Osteoblast (primary cell): ENCODE data around the gene OBP2B. TPM values are rescaled to one million over a fixed set of nuclear protein-coding genes. Genes with fewer than 3 reads are reported as not detected.
"Not testable (repeated sequence)": the region's sequence is repeated elsewhere in the genome, so short reads cannot be mapped to it uniquely, and the experiment has no call there.

ENCODE experiments used
- DNase-seq: peaks from one replicate; pipeline ENCODE4 v3.0.0; 2011; ENCODE audit warnings: low spot score, mixed read lengths; ENCODE audit not compliant: insufficient read length; ENCODE audit errors: missing footprints
- H2AFZ ChIP-seq: 2 replicates; pipeline ENCODE4 v1.6.0; 2011; ENCODE audit warnings: mild to moderate bottlenecking, low read length
- H3K27ac ChIP-seq: 2 replicates; pipeline ENCODE4 v1.5.1; 2011; ENCODE audit warnings: mild to moderate bottlenecking, low read depth, low read length, moderate library complexity
- H3K27me3 ChIP-seq: 2 replicates; pipeline ENCODE4 v1.6.0; 2012; ENCODE audit warnings: mild to moderate bottlenecking, control low read depth, inconsistent platforms, low read length, moderate library complexity; ENCODE audit not compliant: insufficient read depth
- H3K36me3 ChIP-seq: 2 replicates; pipeline ENCODE4 v1.5.1; 2011; ENCODE audit warnings: mild to moderate bottlenecking, low read length, control low read depth, moderate library complexity; ENCODE audit not compliant: insufficient read depth
- H3K4me1 ChIP-seq: 2 replicates; pipeline ENCODE4 v1.5.1; 2011; ENCODE audit warnings: mild to moderate bottlenecking, low read length, control low read depth, moderate library complexity; ENCODE audit not compliant: insufficient read depth
- H3K4me2 ChIP-seq: 2 replicates; pipeline ENCODE4 v1.6.0; 2011; ENCODE audit warnings: mild to moderate bottlenecking, low read length; ENCODE audit not compliant: insufficient read depth
- H3K4me3 ChIP-seq: fragments of 200-600 bp; sonication (generic); 3 replicates; pipeline ENCODE4 v1.5.1; 2012; ENCODE audit warnings: mild to moderate bottlenecking, low read length, inconsistent platforms; ENCODE audit not compliant: insufficient read depth
- H3K79me2 ChIP-seq: 2 replicates; pipeline ENCODE4 v1.6.0; 2012; ENCODE audit warnings: mild to moderate bottlenecking, low read length, control low read depth, inconsistent platforms; ENCODE audit not compliant: insufficient read depth
- H3K9me3 ChIP-seq: 2 replicates; pipeline ENCODE4 v1.5.1; 2011; ENCODE audit warnings: low read depth, low read length, control low read depth
- H4K20me1 ChIP-seq: 2 replicates; pipeline ENCODE4 v1.6.0; 2012; ENCODE audit warnings: mild to moderate bottlenecking, low read length, control low read depth; ENCODE audit not compliant: insufficient read depth
- total RNA-seq: library from RNA; depleted of rRNA; stranded (reverse); fragments of >200 nt; gene quantifications from 2 replicates; pipeline ENCODE4 v1.2.3, GENCODE V29; 2012
- TF ChIP-seq, protein P1 (sequence below): IDR thresholded peaks from 2 replicates; pipeline ENCODE4 v1.5.1; 2011; ENCODE audit warnings: mild to moderate bottlenecking, low read depth, low read length, moderate library complexity; ENCODE audit errors: extremely low read depth

The OBP2B gene
- total RNA-seq, 1 donor: not detected

- Histone ChIP-seq H3K27me3 (no peaks in the 10 kb centered on the region), H3K27ac (no peak overlapping the region), H2AFZ (no peak overlapping the region), H4K20me1 (no peaks in the 10 kb centered on the region), H3K9me3 (no peaks in the 10 kb centered on the region), H3K4me2 (no peak overlapping the region), H3K79me2 (no peaks in the 10 kb centered on the region), H3K4me3 (no peak overlapping the region), H3K4me1 (no peaks in the 10 kb centered on the region), H3K36me3 (no peaks in the 10 kb centered on the region)
- TF ChIP-seq, protein P1, sequence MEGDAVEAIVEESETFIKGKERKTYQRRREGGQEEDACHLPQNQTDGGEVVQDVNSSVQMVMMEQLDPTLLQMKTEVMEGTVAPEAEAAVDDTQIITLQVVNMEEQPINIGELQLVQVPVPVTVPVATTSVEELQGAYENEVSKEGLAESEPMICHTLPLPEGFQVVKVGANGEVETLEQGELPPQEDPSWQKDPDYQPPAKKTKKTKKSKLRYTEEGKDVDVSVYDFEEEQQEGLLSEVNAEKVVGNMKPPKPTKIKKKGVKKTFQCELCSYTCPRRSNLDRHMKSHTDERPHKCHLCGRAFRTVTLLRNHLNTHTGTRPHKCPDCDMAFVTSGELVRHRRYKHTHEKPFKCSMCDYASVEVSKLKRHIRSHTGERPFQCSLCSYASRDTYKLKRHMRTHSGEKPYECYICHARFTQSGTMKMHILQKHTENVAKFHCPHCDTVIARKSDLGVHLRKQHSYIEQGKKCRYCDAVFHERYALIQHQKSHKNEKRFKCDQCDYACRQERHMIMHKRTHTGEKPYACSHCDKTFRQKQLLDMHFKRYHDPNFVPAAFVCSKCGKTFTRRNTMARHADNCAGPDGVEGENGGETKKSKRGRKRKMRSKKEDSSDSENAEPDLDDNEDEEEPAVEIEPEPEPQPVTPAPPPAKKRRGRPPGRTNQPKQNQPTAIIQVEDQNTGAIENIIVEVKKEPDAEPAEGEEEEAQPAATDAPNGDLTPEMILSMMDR: no peak
- DNase-seq: peak; percentile 77
Observed at GRCh38 chr9:133226219-133227171, 17.4 kb upstream of the OBP2B start.

DNA sequence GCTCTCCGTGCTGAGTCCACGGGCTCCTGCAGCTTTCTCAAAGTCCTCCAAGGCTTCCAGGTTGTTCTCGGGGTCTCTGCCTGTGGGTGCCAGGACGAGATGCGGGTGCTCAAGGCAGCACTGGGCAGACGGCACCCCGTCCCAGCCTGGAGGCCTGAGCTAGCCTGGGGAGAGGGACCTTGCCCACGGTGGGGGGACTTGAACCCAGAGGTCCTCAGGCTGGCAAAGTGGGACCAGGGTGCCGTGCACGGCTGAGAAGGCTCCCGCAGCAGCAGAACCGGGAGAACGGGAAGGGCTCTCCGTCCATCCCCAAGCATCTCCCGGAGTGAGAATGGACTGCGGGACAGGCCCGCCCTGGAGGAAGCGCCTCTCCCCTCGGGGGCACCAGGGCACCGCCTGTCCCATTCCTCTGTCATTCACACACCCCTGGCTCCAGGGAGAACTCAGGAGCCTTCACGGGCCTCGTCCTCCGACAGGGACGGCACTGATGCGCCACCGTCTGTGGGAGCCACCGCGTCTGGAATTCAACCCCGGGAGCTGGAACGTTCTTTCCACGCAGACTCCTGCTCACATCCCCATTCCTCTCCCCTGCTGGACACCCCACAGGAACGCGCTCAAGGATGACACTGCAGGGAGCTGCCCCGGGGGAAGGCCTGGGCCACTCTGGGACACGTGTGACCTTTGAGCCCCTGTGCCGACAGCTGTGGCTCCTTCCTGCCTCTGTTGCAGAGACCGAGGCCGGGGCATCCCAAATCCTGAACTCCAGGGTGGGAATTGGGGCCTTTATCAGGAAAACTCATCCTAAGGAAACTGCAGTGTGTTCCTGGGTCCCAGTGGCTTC, 16.3 kb upstream of the OBP2B start:
- Histone ChIP-seq H2AFZ (no peak overlapping the region), H3K4me3 (no peak overlapping the region), H3K79me2 (no peaks in the 10 kb centered on the region), H3K9me3 (no peaks in the 10 kb centered on the region), H3K4me1 (no peaks in the 10 kb centered on the region), H3K36me3 (no peaks in the 10 kb centered on the region), H3K27me3 (no peaks in the 10 kb centered on the region), H3K27ac (no peak overlapping the region), H3K4me2 (no peak overlapping the region), H4K20me1 (no peaks in the 10 kb centered on the region)
- TF ChIP-seq, protein P1: no peak
- peak; percentile 80 for DNase-seq

GRCh38 chr9:133224762-133225161, 15.7 kb upstream of the OBP2B start:
- TF ChIP-seq, protein P1: no peak
- Histone ChIP-seq H3K36me3 (no peaks in the 10 kb centered on the region), H2AFZ (no peak overlapping the region), H3K79me2 (no peaks in the 10 kb centered on the region), H3K9me3 (no peaks in the 10 kb centered on the region), H4K20me1 (no peaks in the 10 kb centered on the region), H3K4me3 (no peak overlapping the region), H3K27ac (no peak overlapping the region), H3K4me2 (no peak overlapping the region), H3K4me1 (no peaks in the 10 kb centered on the region), H3K27me3 (no peaks in the 10 kb centered on the region)
- no peak for DNase-seq

DNA sequence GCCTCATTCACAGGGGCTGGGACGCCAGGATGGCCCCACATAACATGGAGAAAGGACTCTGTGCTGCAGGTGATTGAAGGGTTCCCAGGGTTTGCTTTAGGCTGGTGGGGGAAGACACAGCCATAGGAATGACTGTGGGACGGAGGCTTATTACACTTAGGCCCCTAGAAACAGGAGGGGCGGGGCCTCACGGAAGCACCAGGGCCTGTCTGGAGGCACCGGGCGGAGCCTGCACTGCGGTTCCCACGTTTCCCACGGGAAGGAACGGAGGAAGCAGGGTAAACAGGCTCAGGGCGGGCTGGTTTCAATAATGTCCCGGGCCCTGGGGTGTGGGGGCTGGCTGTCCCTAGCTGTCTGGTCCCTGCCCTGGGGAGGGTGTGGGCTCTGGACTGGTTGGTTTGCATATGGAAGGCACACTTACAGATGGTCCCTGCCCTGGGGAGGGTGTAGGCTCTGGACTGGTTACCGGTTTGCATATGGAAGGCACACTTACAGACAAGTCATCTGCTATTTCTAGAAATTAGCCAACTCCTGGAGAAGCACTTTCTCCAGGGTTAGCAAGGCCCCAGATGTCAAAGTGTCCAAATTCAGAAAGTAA, 14.2 kb upstream of the OBP2B start:
- not testable (repeated sequence) for H3K36me3 ChIP-seq, H3K4me3 ChIP-seq, H3K27me3 ChIP-seq, H4K20me1 ChIP-seq, H3K4me1 ChIP-seq, H3K9me3 ChIP-seq, H3K27ac ChIP-seq, H2AFZ ChIP-seq, H3K4me2 ChIP-seq, H3K79me2 ChIP-seq
- peak; percentile 23 for DNase-seq

GRCh38 chr9:133221994-133222393, 12.9 kb upstream of the OBP2B start:
- DNase-seq, H3K4me1 ChIP-seq, H2AFZ ChIP-seq, H3K36me3 ChIP-seq, H3K4me2 ChIP-seq, H4K20me1 ChIP-seq, H3K79me2 ChIP-seq, H3K27ac ChIP-seq, H3K27me3 ChIP-seq, H3K4me3 ChIP-seq, H3K9me3 ChIP-seq: not testable (repeated sequence)
